Measurements from ENCODE around the gene RASGRF2. TPM values are rescaled to one million over a fixed set of nuclear protein-coding genes. Genes with fewer than 3 reads are reported as not detected.

RASGRF2 gene
- total RNA-seq, 1 experiment from 2014 or later, result 0.48 TPM

- ChIA-PET CTCF (no interaction called here), POLR2A (ENCODE audit: unreplicated experiment) (no interaction called here)
- H3K4me1 ChIP-seq (replicated peaks; ENCODE audit: insufficient read depth), result no peaks in the 10 kb centered on the region
- H3K4me2 ChIP-seq, result no peak overlapping the region
- no peak overlapping the region for H3K27ac ChIP-seq
- BruUV-seq (replicated peaks), result no TSS peak
- H2AFZ ChIP-seq, result no peak overlapping the region
- intact Hi-C loops (cut with micrococcal nuclease; ENCODE audit: unreplicated experiment), result no loop called here
- TF ChIP-seq EZH2 (IDR thresholded peaks at IDR 0.05; ENCODE audit: low read depth) (no peak), CTCF (conservative IDR thresholded peaks at IDR 0.05) (no peak)
- H3F3A ChIP-seq (ENCODE audit: insufficient read depth, low read depth), result no peaks in the 10 kb centered on the region
- no peaks in the 10 kb centered on the region for H3K79me2 ChIP-seq (ENCODE audit: low read depth)
- H3K9me2 ChIP-seq (ENCODE audit: insufficient read depth), result no peaks in the 10 kb centered on the region
- H3K27me3 ChIP-seq (ENCODE audit: insufficient read depth, low read depth), result no peaks in the 10 kb centered on the region
- H4K20me1 ChIP-seq (ENCODE audit: insufficient read depth), result no peaks in the 10 kb centered on the region
- H3K4me3 ChIP-seq, result no peak overlapping the region
- H3K9me3 ChIP-seq (ENCODE audit: insufficient read depth, low read depth), result no peaks in the 10 kb centered on the region
- H3K36me3 ChIP-seq (ENCODE audit: low read depth), result no peaks in the 10 kb centered on the region
- DNase-seq, result no peak
Measured at GRCh38 chr5:81003811-81004386, 43.7 kb downstream of the RASGRF2 start.

GRCh38 chr5:81005708-81006107 lies 45.5 kb downstream of the RASGRF2 start:
- Histone ChIP-seq H3K79me2 (ENCODE audit: low read depth) (no peaks in the 10 kb centered on the region), H3F3A (ENCODE audit: insufficient read depth, low read depth) (no peaks in the 10 kb centered on the region), H3K27me3 (ENCODE audit: insufficient read depth, low read depth) (no peaks in the 10 kb centered on the region), H3K36me3 (ENCODE audit: low read depth) (no peaks in the 10 kb centered on the region), H4K20me1 (ENCODE audit: insufficient read depth) (no peaks in the 10 kb centered on the region), H2AFZ (no peak overlapping the region), H3K4me2 (no peak overlapping the region), H3K9me3 (ENCODE audit: insufficient read depth, low read depth) (no peaks in the 10 kb centered on the region), H3K4me1 (replicated peaks; ENCODE audit: insufficient read depth) (no peaks in the 10 kb centered on the region), H3K9me2 (ENCODE audit: insufficient read depth) (no peaks in the 10 kb centered on the region), H3K27ac (no peak overlapping the region), H3K4me3 (no peak overlapping the region)
- DNase-seq, result no peak
- BruUV-seq (replicated peaks), result no TSS peak
- TF ChIP-seq EZH2 (IDR thresholded peaks at IDR 0.05; ENCODE audit: low read depth) (no peak), CTCF (conservative IDR thresholded peaks at IDR 0.05) (no peak)
- CTCF ChIA-PET, result no interaction called here
- intact Hi-C loops (cut with micrococcal nuclease; ENCODE audit: unreplicated experiment), result no loop called here
- POLR2A ChIA-PET (ENCODE audit: unreplicated experiment), result no interaction called here

- no peaks in the 10 kb centered on the region for H3K9me3 ChIP-seq (ENCODE audit: insufficient read depth, low read depth)
- no peaks in the 10 kb centered on the region for H3F3A ChIP-seq (ENCODE audit: insufficient read depth, low read depth)
- intact Hi-C loops (cut with micrococcal nuclease; ENCODE audit: unreplicated experiment), result no loop called here
- ChIA-PET POLR2A (ENCODE audit: unreplicated experiment) (no interaction called here), CTCF (no interaction called here)
- H3K36me3 ChIP-seq (ENCODE audit: low read depth), result no peaks in the 10 kb centered on the region
- H3K9me2 ChIP-seq (ENCODE audit: insufficient read depth), result no peaks in the 10 kb centered on the region
- no peak overlapping the region for H3K4me2 ChIP-seq
- H3K4me3 ChIP-seq, result no peak overlapping the region
- BruUV-seq (replicated peaks), result no TSS peak
- no peak for TF ChIP-seq CTCF (conservative IDR thresholded peaks at IDR 0.05)
- no peaks in the 10 kb centered on the region for H3K79me2 ChIP-seq (ENCODE audit: low read depth)
- H3K27ac ChIP-seq, result no peak overlapping the region
- DNase-seq, result no peak
- H3K27me3 ChIP-seq (ENCODE audit: insufficient read depth, low read depth), result no peaks in the 10 kb centered on the region
- H3K4me1 ChIP-seq (replicated peaks; ENCODE audit: insufficient read depth), result no peaks in the 10 kb centered on the region
- no peak overlapping the region for H2AFZ ChIP-seq
- H4K20me1 ChIP-seq (ENCODE audit: insufficient read depth), result no peaks in the 10 kb centered on the region
Measured at GRCh38 chr5:81006231-81006630, 46.1 kb downstream of the RASGRF2 start.
